DLD1 (cell line): ENCODE data around the gene FRMD4B.

ENCODE experiments used
- in situ Hi-C: cut with HindIII; loops from 2 replicates; pipeline ENCODE4 v1.10.0; 2017; ENCODE audit warnings: low sequenced_read_pairs

Gene FRMD4B

GRCh38 chr3:69385723-69386555 is at the start of gene FRMD4B:
FRMD4B (minus strand) TSS chr3:69386088; CDS start chr3:69385989, 99 bp downstream.
- in situ Hi-C loops, result no loop called here

- in situ Hi-C loops, result no loop called here
Observed at GRCh38 chr3:69433969-69434325, 48.1 kb upstream of the FRMD4B start.

GRCh38 chr3:69433121-69433968 is 47.5 kb upstream of the FRMD4B start:
- in situ Hi-C loops, result no loop called here

- in situ Hi-C loops, result no loop called here
Observed at GRCh38 chr3:69428657-69429255, 42.9 kb upstream of the FRMD4B start.

GRCh38 chr3:69426967-69427304 is 41.0 kb upstream of the FRMD4B start:
- in situ Hi-C loops, result no loop called here

GRCh38 chr3:69426291-69426966 is 40.5 kb upstream of the FRMD4B start:
- in situ Hi-C loops, result no loop called here

- in situ Hi-C loops, result no loop called here
Observed at GRCh38 chr3:69425249-69425648, 39.4 kb upstream of the FRMD4B start.

- in situ Hi-C loops, result no loop called here
Observed at GRCh38 chr3:69423463-69424155, 37.7 kb upstream of the FRMD4B start.

- in situ Hi-C loops, result no loop called here
Observed at GRCh38 chr3:69422751-69423150, 36.9 kb upstream of the FRMD4B start.

GRCh38 chr3:69420781-69421520 is 35.1 kb upstream of the FRMD4B start:
- in situ Hi-C loops, result no loop called here

GRCh38 chr3:69419276-69419675 is 33.4 kb upstream of the FRMD4B start:
- in situ Hi-C loops, result no loop called here

- in situ Hi-C loops, result no loop called here
Observed at GRCh38 chr3:69417541-69418078, 31.7 kb upstream of the FRMD4B start.

- in situ Hi-C loops, result no loop called here
Observed at GRCh38 chr3:69413551-69414207, 27.8 kb upstream of the FRMD4B start.

- in situ Hi-C loops, result no loop called here
Observed at GRCh38 chr3:69411346-69411745, 25.5 kb upstream of the FRMD4B start.

- in situ Hi-C loops, result no loop called here
Observed at GRCh38 chr3:69410301-69410700, 24.4 kb upstream of the FRMD4B start.

- in situ Hi-C loops, result no loop called here
Observed at GRCh38 chr3:69409831-69410230, 23.9 kb upstream of the FRMD4B start.

GRCh38 chr3:69409011-69409410 is 23.1 kb upstream of the FRMD4B start:
- in situ Hi-C loops, result no loop called here

- in situ Hi-C loops, result no loop called here
Observed at GRCh38 chr3:69408542-69408941, 22.7 kb upstream of the FRMD4B start.

- in situ Hi-C loops, result no loop called here
Observed at GRCh38 chr3:69407908-69408307, 22.0 kb upstream of the FRMD4B start.
